GM18868 (cell line): Measurements from ENCODE around the gene DXO.

ENCODE experiments used
- ATAC-seq: cut with Tn5 transposase; IDR thresholded peaks from one replicate; pipeline ENCODE4 v1.9.1; 2021; ENCODE audit warnings: mild to moderate bottlenecking, moderate library complexity; ENCODE audit not compliant: unreplicated experiment

The DXO gene

DNA sequence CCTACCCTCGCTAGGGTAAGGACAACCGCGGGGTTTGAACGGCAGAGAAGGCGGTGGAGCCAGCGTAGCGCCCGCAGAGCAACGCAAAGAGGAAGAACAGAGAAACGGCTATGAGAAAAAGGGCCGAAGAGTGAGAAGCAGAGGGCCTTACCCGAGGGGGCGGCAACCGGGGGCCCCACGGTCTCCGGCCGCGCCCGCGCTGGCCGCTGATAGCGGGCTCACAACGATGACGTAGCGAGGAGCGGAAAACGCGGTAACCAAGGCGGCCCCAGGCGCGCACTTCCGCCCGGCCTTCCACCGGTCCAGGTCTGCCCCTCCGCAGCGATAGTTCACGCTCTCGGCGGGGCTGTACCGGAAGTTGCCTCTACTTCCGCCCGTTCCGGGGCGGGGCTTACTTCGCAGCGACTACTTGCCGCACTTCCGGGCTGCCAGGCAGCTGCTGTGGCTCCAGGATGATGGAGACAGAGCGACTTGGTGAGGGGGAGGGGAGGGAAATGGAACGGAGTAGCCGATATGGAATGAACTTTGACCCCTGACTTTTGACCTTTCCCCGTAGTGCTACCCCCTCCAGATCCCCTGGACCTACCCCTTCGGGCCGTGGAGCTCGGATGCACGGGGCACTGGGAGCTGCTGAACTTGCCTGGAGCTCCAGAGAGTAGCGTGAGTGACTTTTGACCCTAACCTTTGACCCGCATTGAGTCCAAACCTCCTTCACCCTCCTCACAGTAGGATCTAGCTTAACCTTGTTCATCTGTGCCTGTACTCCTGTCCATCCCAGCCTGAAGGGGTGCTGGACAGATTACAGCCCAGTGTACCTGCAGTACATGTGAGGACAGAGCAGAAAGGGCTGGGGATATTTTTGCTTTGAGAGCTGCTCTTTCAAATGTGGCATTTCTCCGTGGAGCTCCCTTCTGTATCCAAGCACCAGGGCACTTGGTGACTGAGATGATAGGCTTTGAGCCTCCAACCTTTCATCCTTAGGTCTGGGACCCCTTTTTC is 12.9 kb downstream of the DXO start, which contains the start of the genes NELFE and SKIC2:
NELFE (minus strand) TSS at position 231 of the 999 bp plus-strand sequence. CDS start 525 bp downstream, outside the sequence.
SKIC2 (plus strand) TSS at position 435 of the 999 bp plus-strand sequence; CDS start at position 453, 18 bp downstream.
- peak; percentile 98 for ATAC-seq

DNA sequence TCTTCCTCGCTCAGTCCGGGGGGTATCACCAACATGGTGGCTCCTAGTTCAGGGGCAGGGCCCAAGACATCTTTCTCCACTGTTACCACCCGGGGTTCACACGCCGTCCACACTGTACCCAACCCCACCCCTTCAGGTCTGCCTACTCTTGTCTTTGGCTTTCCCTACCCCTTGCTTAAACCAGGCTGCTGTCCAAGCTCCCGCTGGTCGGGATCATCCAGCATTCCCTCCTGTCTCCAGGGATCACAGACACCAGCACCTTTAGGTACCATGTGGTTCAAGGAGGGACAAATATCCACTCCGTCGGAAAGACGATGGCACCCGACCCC is 13.6 kb downstream of the DXO start:
- no peak for ATAC-seq

DNA sequence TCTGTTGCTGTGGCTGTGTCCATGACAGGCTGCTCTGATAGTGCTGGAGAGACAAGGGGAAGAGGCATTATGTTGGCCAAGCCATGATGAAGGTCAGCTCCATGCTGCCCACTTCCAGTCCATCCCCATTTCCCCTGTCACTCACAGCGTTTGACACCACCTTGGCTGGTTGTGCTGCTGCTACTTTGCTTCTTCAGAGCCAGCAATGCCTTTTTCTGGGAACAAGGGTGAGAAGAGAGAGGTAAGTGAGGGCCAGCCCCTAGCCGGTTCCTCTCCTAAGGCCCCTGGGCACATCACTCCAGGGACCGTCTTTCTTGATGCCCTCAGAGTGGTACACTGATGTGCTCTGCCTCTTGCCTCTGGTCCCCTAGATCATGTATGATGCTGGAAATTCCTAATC is 15.1 kb downstream of the DXO start:
- no peak for ATAC-seq

DNA sequence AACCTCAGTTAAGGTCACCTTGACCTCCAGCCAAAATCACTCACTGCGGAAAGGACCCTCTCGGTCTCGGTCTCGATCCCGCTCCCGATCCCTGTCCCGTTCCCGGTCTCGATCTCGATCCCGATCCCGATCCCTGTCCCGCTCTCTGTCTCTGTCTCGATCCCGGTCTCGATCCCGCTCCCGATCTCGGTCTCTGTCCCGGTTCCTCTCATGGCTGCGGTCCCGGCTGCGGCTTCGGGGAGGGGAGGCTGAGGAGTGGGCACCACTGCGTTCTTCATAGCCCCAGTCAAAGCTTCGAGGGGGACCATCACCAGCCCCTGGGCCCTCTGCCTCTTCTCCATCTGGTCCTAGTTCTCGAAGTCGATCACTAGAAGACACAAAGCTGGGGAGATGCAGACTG is 17.4 kb downstream of the DXO start:
- ATAC-seq, result no peak

DNA sequence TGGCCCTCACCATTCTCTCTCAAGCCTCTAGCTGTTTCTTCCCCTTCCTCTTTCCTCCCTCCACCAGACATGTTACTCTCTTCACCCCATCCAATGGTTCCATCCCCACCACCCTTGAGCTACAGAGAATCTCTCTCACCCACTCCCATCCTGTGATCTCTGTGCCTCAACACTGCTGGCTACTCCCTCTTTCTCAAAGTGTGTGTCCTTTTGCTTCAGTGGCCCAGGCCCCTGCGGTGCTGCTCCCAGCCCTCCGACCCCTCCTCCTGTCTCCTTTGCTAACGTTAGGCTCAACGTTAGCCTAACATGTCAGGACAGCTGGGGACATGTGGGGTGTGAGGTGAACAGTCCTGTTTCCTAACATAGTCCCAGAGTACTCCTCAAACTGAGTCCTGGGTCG is 19.0 kb downstream of the DXO start:
- no peak for ATAC-seq

DNA sequence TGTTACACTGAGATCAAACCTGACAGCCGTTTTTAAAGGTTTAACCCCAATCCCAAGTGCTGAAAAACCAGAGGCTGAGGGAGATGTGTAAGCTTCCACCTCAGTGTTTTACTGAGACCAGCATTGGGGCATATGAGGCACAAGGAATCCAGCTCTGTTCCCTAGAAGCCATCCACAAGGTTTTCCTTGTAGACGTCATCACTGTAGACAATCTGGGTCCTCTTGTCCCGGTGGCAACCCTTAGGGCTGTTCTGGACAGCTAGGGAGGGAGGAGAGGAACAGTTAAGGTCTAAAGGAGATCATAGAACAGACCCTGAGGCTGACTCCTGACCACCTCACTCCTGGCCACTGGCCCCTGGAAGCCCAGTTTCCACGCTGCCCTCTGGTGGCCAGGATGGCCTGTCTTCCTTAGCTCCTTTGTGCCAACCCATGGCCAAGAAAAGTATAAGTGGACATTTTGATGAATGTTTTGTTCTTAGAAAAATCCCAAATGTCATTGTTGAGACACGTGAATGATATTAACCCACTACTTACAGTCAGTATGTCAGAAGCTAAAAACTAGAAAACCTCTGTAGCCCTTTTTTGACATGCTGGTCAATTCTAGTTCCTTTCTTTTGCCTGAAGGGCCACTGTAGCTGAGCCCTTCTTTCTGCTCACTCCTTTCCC is 19.7 kb downstream of the DXO start:
- no peak for ATAC-seq

DNA sequence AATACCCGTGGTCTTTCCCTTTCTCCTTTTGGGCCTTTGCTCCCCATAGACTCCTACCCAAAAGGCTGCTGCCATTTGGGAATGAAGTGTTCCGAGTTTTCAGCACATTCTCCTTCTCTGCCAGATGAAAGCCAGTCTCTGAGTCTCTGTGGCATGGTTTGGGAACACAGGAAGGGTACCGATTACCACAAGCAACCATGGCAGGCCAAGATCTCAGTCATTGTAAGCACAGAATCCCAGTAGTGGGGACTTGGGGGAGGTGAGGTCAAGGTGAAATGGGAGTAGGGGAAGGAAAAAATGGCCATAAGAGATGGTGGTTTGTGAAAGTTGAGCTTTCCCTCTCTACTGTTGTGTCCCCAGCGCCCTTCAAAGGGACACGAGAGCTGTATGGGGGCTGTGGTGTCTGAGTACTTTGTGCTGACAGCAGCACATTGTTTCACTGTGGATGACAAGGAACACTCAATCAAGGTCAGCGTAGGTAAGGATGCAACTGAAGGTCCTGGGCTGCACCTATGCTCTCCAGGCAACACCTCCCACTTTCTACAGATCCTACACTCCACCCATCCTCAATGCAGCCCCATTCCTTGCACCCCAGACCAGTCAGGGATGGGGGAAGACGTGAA is 21.9 kb downstream of the DXO start:
- no peak for ATAC-seq

DNA sequence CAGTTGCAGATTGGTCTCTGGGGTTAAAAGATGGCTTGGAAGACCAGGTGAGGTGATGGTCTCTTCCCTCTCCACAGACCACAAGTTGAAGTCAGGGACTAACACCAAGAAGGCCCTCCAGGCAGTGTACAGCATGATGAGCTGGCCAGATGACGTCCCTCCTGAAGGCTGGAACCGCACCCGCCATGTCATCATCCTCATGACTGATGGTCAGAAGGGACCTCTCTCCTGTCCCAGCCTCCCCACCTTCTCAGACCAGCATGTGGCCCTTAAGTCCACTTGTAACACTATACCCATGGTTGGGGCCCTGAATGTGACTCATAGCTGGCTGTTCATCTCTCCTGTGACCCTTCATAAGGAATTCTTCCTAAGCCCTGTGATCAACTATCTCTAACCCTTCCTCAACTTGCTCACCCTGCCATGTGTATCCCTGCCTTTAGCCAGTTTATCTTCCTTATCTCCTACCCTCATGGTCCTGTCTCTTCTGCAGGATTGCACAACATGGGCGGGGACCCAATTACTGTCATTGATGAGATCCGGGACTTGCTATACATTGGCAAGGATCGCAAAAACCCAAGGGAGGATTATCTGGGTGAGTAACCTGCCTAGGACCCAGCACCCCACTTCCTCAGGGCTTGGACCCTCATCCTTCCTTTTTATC is 23.1 kb downstream of the DXO start:
- ATAC-seq, result no peak

DNA sequence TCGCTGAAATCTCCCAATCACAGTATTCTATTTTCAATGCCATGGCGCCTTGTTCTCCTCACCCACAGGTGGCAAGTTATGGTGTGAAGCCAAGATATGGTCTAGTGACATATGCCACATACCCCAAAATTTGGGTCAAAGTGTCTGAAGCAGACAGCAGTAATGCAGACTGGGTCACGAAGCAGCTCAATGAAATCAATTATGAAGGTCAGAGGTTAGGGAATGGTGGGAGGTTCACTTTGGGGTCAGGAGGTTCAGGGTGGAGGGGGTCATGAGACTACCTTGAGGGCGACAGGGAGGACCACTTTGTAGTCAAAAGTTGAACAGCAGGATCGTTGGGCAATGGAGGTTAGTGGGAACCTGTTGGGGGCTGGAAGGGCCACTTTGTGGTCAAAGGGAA is 23.6 kb downstream of the DXO start:
- no peak for ATAC-seq

DNA sequence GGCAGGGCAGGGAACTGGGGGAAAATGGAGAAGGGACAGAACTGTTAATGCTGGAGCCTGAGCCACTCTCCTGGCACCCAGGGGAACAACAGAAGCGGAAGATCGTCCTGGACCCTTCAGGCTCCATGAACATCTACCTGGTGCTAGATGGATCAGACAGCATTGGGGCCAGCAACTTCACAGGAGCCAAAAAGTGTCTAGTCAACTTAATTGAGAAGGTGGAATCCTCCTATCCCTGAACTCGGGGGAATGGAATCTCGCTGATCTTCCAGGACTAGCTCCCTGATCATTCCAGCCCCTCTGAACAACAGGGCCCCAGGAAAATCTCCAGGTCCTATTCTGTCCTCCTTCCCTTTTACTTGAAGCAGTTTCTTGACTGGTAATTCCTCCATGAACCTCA is 24.1 kb downstream of the DXO start:
- no peak for ATAC-seq

DNA sequence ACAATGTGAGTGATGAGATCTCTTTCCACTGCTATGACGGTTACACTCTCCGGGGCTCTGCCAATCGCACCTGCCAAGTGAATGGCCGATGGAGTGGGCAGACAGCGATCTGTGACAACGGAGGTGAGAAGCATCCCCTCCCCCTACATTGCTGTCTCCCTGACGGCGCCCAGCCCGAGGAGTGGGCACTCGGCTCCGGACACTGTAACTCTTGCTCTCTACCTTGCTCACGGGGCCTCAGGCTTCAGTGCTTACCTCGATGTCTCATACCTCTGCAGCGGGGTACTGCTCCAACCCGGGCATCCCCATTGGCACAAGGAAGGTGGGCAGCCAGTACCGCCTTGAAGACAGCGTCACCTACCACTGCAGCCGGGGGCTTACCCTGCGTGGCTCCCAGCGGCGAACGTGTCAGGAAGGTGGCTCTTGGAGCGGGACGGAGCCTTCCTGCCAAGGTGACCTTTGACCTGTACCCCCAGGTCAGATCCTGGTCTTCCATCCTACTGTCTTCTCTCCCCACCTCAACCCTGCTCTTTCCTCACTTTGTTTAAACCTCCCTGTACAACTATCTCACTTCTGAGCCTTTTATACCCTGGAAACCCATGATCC is 24.8 kb downstream of the DXO start:
- ATAC-seq, result no peak

DNA sequence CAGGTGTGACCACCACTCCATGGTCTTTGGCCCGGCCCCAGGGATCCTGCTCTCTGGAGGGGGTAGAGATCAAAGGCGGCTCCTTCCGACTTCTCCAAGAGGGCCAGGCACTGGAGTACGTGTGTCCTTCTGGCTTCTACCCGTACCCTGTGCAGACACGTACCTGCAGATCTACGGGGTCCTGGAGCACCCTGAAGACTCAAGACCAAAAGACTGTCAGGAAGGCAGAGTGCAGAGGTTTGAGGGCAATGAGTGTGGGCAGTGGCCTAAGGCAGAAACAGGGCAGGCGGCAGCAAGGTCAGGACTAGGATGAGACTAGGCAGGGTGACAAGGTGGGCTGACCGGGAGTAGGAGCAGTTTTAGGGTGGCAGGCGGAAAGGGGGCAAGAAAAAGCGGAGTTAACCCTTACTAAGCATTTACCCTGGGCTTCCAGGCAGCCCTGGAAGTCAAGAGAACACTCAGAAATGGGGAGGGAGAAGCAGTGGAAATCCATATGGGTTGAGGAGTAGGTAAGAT is 25.5 kb downstream of the DXO start:
- no peak for ATAC-seq

DNA sequence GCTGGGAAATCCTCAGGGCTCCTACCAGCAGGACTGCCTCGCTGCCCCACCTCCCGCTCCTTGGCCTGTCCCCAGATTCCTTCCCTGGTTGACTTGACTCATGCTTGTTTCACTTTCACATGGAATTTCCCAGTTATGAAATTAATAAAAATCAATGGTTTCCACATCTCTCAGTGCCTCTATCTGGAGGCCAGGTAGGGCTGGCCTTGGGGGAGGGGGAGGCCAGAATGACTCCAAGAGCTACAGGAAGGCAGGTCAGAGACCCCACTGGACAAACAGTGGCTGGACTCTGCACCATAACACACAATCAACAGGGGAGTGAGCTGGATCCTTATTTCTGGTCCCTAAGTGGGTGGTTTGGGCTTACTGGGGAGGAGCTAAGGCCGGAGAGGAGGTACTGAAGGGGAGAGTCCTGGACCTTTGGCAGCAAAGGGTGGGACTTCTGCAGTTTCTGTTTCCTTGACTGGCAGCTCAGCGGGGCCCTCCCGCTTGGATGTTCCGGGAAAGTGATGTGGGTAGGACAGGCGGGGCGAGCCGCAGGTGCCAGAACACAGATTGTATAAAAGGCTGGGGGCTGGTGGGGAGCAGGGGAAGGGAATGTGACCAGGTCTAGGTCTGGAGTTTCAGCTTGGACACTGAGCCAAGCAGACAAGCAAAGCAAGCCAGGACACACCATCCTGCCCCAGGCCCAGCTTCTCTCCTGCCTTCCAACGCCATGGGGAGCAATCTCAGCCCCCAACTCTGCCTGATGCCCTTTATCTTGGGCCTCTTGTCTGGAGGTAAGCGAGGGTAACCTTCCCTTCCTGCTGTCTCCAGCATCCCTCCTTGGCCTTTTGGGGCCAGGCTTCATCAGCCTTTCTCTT is 26.2 kb downstream of the DXO start, which contains the start of gene CFB:
CFB (plus strand) TSS at position 589 of the 863 bp plus-strand sequence; CDS start at position 716, 127 bp downstream.
- ATAC-seq, result no peak

DNA sequence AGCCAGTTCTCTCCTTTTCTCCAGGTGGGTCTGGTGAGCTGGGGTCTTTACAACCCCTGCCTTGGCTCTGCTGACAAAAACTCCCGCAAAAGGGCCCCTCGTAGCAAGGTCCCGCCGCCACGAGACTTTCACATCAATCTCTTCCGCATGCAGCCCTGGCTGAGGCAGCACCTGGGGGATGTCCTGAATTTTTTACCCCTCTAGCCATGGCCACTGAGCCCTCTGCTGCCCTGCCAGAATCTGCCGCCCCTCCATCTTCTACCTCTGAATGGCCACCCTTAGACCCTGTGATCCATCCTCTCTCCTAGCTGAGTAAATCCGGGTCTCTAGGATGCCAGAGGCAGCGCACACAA is 26.8 kb downstream of the DXO start:
- ATAC-seq, result no peak

DNA sequence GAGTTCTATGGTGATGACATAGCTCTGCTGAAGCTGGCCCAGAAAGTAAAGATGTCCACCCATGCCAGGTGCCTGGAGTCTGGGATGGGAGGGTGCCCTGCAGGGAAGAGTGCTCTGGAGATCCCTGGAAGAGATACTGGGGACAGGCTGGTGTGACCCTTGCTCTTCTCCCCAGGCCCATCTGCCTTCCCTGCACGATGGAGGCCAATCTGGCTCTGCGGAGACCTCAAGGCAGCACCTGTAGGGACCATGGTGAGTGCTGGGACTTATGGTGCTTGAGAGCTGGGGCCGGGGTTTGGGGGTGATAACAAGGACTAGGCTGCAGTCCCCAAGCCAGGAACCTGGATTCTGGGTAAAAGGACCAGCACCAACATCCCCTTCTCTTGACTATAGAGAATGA is 28.2 kb downstream of the DXO start:
- ATAC-seq, result no peak

DNA sequence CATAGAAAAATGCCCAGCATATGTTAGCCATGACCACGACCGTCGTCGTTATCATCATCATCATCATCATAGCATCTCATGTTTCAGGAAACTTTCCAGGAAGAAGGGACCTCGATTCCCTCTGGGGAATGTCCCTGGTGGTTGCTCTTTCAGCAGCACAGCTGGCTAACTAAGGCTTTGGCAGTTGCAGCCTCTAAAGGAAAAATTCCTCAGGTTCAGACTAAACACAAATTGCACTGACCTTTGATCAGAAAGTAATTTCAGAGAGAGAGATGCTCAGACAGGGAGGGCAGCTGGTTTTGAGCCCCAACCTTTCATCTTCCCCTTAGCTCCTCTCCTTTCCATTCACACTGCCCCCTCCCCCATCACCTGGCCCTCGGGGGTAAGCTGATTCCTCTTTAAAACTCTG is 31.7 kb downstream of the DXO start:
- ATAC-seq, result no peak

DNA sequence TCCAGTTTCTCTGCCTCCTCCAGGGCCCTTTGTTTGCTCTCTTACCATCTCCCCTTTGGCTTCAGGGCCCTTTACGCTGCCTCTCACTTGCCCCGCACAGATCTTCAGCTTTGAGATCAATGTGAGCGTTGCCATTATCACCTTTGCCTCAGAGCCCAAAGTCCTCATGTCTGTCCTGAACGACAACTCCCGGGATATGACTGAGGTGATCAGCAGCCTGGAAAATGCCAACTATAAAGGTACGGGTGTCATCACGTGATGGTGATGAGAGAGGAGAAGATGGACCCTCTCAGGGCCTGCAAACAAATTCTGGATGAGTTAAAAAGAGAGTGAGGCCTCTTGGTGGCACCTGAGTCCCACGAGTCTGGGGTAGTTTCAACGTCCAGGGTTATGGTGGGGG is 36.1 kb downstream of the DXO start:
- ATAC-seq, result no peak

DNA sequence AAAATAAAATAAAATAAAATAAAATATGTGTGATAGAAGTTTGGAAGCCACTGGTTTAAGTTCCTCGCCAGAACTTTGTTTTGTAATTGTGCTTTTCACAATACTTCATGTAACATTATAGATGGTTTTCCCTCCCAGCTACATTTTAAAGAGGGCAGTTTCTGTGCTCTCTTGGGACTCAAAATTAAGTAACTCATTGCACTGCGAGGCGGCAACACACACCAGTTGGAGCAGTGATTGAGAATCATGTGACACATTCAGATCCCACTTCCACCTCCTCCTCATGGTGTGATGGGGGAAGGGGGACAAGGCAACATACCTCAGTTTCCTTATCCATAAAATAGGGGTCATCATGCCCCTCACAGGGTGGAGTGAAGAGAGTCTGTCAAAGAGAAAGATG is 36.9 kb downstream of the DXO start:
- no peak for ATAC-seq

DNA sequence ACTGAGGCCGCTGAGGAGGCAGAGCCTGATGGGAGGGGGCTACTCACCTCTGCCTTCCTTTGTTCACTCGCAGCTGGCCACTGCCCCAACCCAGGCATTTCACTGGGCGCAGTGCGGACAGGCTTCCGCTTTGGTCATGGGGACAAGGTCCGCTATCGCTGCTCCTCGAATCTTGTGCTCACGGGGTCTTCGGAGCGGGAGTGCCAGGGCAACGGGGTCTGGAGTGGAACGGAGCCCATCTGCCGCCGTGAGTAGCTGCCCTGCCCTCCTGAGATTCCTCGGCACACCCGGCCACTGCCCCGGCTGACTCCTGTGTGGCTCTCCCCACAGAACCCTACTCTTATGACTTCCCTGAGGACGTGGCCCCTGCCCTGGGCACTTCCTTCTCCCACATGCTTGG is 38.4 kb downstream of the DXO start:
- no peak for ATAC-seq
